WERI-Rb-1 (cell line): ENCODE results near the gene SAMD5.
A peak's percentile ranks its signal among the peaks of the same experiment; 100 is the strongest.
"Not testable (repeated sequence)": the region's sequence is repeated elsewhere in the genome, so short reads cannot be mapped to it uniquely, and the experiment has no call there.

Experiments used
- DNase-seq: peaks from one replicate; pipeline ENCODE4 v3.0.0-alpha.2; 2020
- H3K27ac ChIP-seq: fragments of 250-450 bp; sonication (Bioruptor Pico); 2 replicates; pipeline ENCODE4 v1.5.1; 2020; ENCODE audit warnings: mild to moderate bottlenecking, moderate library complexity
- H3K27me3 ChIP-seq: fragments of 250-450 bp; sonication (Bioruptor Pico); 2 replicates; pipeline ENCODE4 v1.5.1; 2021; ENCODE audit warnings: mild to moderate bottlenecking, low read depth, moderate library complexity; ENCODE audit not compliant: insufficient read depth, severe bottlenecking
- H3K36me3 ChIP-seq: fragments of 250-450 bp; sonication (Bioruptor Pico); 2 replicates; pipeline ENCODE4 v1.5.1; 2020; ENCODE audit warnings: mild to moderate bottlenecking, moderate library complexity
- H3K4me3 ChIP-seq: 2 replicates; pipeline ENCODE4 v1.5.1; 2011; ENCODE audit warnings: low read depth, mild to moderate bottlenecking, control low read depth, low read length
- H3K9me3 ChIP-seq: fragments of 250-450 bp; sonication (Bioruptor Pico); 2 replicates; pipeline ENCODE4 v1.5.1; 2021; ENCODE audit warnings: mild to moderate bottlenecking, moderate library complexity; ENCODE audit not compliant: severe bottlenecking
- CTCF ChIP-seq: IDR thresholded peaks from 2 replicates; pipeline ENCODE4 v1.5.1; 2011; ENCODE audit warnings: low read depth, mild to moderate bottlenecking, control low read depth, inconsistent platforms, low read length

Gene SAMD5

DNA sequence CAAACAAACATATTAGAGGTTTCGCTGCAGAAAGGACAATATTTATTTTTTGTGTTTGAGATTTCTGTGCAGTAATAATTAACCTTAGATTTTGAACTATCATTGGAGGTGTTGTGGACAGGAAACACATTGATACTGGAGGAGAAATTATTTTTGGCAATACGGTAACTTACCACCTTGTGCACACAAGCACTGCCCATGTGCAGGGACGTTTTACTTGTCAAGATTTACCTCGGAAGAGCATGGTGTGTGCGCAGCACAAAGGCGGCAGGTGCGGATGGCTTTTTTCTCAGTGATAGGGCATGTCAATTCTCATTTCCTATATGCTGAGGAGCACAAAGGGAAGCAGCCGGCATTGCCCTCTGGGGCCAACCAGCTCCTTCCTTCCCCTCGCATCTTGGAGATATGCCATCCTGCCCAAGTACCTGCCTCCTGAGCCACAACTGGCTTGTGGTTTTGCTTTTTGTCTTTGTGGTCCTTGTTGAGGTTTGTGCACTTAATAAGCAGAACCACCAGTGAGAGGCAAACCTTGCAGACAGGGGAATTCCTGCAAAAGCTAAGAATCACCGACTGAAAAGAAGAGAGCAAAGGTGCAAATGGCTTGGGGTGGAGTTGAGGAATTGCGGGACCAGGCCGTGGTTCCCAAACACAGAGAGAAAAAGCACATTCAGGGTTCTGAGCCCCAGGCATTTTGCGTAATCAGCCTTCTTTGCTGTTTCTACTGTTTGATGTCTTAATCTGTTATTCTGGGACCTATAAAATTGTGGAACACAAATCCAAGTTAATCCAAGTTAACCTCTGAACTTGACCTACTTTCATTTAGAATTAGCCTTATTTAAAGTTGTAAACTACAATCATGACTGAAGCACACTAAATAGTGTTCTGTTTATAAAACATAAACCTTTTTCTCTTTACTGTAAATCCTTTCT lies 21.9 kb downstream of the SAMD5 start:
- Histone ChIP-seq H3K4me3 (no peak overlapping the region), H3K9me3 (no peaks in the 10 kb centered on the region), H3K27ac (no peak overlapping the region), H3K36me3 (no peaks in the 10 kb centered on the region), H3K27me3 (no peaks in the 10 kb centered on the region)
- TF ChIP-seq CTCF = no peak
- DNase-seq = no peak

- Histone ChIP-seq H3K36me3 (no peaks in the 10 kb centered on the region), H3K27me3 (no peaks in the 10 kb centered on the region), H3K27ac (no peak overlapping the region), H3K4me3 (no peak overlapping the region), H3K9me3 (no peaks in the 10 kb centered on the region)
- no peak for TF ChIP-seq CTCF
- DNase-seq = no peak
Observed at GRCh38 chr6:147531321-147531720, 22.8 kb downstream of the SAMD5 start.

DNA sequence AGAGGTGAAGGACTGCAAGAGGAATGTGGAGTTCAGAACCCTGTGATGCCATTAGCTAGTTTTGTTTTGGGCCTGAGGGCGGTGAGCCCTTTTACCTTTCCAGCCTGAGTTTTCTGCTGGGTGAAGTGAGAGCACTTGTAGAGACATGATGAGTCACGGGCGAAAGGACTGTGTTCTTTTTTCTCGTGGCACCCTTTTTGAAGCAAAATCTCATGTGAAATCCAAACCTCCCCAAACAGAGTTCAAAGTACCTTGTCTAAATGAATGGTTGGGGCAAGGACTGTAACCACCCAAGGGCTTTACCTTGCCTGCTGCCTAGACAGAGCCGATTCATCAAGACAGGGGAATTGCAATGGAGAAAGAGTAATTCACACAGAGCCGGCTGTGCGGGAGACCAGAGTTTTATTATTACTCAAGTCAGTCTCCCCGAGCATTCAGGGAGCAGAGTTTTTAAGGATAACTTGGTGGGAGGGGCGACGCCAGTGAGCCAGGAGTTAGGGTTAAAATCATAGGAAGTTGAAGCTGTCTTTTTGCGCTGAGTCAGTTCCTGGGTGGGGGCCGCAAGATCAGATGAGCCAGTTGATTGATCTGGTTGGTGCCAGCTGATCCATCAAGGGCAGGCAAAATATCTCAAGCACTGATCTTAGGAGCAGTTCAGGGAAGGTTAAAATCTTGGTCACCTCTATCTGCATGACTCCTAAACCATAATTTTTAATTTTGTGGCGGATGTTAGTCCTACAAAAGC lies 25.8 kb downstream of the SAMD5 start:
- DNase-seq = no peak
- H3K27ac ChIP-seq = no peak overlapping the region
- no peak for TF ChIP-seq CTCF

DNA sequence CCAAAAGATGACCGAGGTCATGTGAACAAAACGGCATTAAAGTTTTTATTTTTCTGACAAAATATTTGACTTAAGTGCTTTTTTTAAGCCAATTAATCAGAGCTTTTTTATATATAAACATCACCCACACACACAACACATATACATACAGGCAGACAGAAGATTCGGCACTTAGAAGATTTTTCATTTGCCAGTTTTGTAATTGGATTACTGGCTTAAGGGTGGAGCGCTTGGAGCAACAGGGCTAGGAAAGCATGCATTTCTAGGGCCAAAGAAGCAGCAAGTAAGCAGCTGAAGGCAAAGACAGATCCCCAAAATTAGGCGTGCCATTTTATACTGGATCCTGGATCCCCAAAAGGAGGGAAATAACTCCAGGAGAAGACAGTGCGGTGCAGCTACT lies 30.3 kb downstream of the SAMD5 start:
- no peak overlapping the region for H3K27ac ChIP-seq
- DNase-seq = peak; percentile 15
- H3K27me3 ChIP-seq = no peaks in the 10 kb centered on the region
- peaks cover 7% of the 10 kb centered on the region for H3K9me3 ChIP-seq
- H3K36me3 ChIP-seq = no peaks in the 10 kb centered on the region
- no peak overlapping the region for H3K4me3 ChIP-seq
- TF ChIP-seq CTCF = no peak

More for the DNA sequence above, 25.8 kb downstream of the SAMD5 start:
- no peaks in the 10 kb centered on the region for H3K27me3 ChIP-seq
- H3K9me3 ChIP-seq = no peaks in the 10 kb centered on the region
- H3K36me3 ChIP-seq = no peaks in the 10 kb centered on the region
- H3K4me3 ChIP-seq = no peak overlapping the region

- no peak for TF ChIP-seq CTCF
- Histone ChIP-seq H3K4me3 (no peak overlapping the region), H3K27me3 (no peaks in the 10 kb centered on the region), H3K27ac (no peak overlapping the region), H3K36me3 (no peaks in the 10 kb centered on the region), H3K9me3 (peaks cover 7% of the 10 kb centered on the region)
- no peak for DNase-seq
Observed at GRCh38 chr6:147540075-147540474, 31.6 kb downstream of the SAMD5 start.

DNA sequence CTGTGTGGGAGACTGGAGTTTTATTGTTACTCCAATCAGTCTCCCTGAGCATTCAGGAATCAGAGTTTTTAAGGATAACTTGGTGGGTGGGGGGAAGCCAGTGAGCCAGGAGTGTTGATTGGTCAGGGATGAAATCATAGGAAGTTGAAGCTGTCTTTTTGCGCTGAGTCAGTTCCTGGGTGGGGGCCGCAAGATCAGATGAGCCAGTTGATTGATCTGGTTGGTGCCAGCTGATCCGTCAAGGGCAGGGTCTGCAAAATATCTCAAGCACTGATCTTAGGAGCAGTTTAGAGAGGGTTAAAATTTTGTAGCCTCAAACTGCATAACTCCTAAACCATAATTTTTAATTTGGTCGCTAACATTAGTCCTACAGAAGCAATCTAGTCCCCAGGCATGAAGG lies 33.9 kb downstream of the SAMD5 start:
- not testable (repeated sequence) for DNase-seq, H3K27ac ChIP-seq, H3K9me3 ChIP-seq, H3K4me3 ChIP-seq, H3K27me3 ChIP-seq, H3K36me3 ChIP-seq
